ENCODE results near the gene ETNK1.

The ETNK1 gene

DNA sequence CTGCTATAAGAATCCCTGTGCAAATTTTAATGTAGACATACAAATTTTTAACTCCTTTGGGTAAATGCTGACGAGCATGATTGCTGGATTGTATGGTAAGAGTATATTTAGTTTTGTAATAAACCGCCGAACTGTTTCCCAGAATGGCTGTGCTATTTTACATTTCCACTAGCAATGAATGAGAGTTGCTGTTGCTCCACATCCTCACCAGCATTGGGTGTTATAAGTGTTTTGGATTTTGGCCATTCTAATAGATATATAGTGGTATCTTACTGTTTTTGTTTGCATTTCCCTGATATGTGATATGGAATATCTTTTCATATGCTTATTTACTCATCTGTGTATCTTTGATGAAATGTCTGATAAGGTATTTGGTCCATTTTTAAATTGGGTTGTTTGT is 23.7 kb downstream of the ETNK1 start:
- H3K4me3 ChIP-seq (replicated peaks; ENCODE audit: low read depth, low read length): no peak overlapping the region
- no peak for TF ChIP-seq CTCF (IDR thresholded peaks at IDR 0.05; ENCODE audit: low read depth, low read length, missing control alignments)
- no peak for DNase-seq (ENCODE audit: extremely low read depth, low read depth)

- no peak for DNase-seq (ENCODE audit: extremely low read depth, low read depth)
- H3K4me3 ChIP-seq (replicated peaks; ENCODE audit: low read depth, low read length): no peak overlapping the region
- TF ChIP-seq CTCF (IDR thresholded peaks at IDR 0.05; ENCODE audit: low read depth, low read length, missing control alignments): no peak
These were observed 28.1 kb downstream of the ETNK1 start for GRCh38 chr12:22653075-22653474.

DNA sequence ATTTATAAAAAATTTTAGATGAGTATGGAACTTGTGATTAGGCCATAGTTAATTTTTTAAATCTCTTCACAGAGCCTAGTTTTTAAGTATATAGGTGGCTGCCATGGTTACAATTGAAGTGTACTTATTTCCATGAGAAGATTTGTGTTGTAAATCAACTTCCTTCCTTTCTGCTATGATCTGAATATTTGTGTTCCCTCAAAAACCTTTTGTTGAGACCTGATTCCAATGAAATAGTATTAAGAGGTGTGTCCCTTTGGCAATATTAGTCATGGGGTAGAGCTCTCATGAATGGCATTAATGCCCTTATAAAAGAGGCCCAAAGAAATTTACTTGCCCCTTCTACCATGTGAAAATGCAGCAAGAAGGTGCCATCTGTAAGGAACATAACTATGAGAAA is 28.8 kb downstream of the ETNK1 start:
- TF ChIP-seq CTCF (IDR thresholded peaks at IDR 0.05; ENCODE audit: low read depth, low read length, missing control alignments): no peak
- H3K4me3 ChIP-seq (replicated peaks; ENCODE audit: low read depth, low read length): no peak overlapping the region
- no peak for DNase-seq (ENCODE audit: extremely low read depth, low read depth)

DNA sequence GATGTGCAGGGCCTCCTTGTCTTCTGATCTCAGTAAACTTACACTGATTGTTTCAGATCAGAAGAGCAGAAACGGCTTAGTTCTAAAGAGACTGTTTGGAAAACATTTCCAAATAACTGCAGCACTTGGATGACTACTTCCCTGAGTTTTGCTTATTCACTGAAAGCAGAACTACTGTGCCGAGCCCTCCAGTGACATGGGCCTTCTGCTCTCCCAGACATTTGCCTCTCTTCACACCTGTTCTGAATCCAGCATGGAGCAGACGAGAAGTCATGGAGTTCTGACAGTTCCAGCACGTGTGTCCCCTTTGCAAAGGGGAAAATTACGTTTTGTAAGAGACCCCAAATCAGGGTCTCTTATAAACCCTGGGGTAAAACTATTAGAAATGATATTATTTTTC is 31.4 kb downstream of the ETNK1 start:
- no peak for DNase-seq (ENCODE audit: extremely low read depth, low read depth)

GRCh38 chr12:22656831-22657230 is 31.9 kb downstream of the ETNK1 start:
- no peak for TF ChIP-seq CTCF (IDR thresholded peaks at IDR 0.05; ENCODE audit: low read depth, low read length, missing control alignments)
- DNase-seq (ENCODE audit: extremely low read depth, low read depth): no peak
- H3K4me3 ChIP-seq (replicated peaks; ENCODE audit: low read depth, low read length): no peak overlapping the region

More for the DNA sequence above, 31.4 kb downstream of the ETNK1 start:
- H3K4me3 ChIP-seq (replicated peaks; ENCODE audit: low read depth, low read length): no peak overlapping the region
- no peak for TF ChIP-seq CTCF (IDR thresholded peaks at IDR 0.05; ENCODE audit: low read depth, low read length, missing control alignments)

DNA sequence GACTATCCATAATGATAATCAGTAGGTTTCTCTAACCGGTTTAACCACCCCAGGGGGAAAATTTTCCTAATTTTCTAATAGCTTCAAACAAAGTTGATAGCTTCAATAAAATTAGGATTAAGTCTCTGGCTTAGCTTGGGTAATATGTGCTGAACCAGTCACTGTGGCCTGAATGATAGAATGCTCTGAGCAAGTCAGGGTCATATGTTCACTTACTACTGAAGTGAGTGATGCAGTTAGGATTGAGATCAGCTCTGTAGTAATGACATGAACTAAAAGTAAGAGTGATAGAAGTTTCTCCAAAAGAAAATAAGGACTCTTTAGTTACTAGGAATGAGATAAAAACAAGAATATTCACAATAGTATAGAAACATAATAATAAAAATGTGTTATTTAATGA is 32.6 kb downstream of the ETNK1 start:
- DNase-seq (ENCODE audit: extremely low read depth, low read depth): no peak
- no peak for TF ChIP-seq CTCF (IDR thresholded peaks at IDR 0.05; ENCODE audit: low read depth, low read length, missing control alignments)
- H3K4me3 ChIP-seq (replicated peaks; ENCODE audit: low read depth, low read length): no peak overlapping the region

- DNase-seq (ENCODE audit: extremely low read depth, low read depth): no peak
- H3K4me3 ChIP-seq (replicated peaks; ENCODE audit: low read depth, low read length): no peak overlapping the region
- no peak for TF ChIP-seq CTCF (IDR thresholded peaks at IDR 0.05; ENCODE audit: low read depth, low read length, missing control alignments)
These were observed 33.2 kb downstream of the ETNK1 start for GRCh38 chr12:22658214-22658613.
